ENCODE measurements around the gene MECP2.
A peak's percentile ranks its signal among the peaks of the same experiment; 100 is the strongest.
"Not testable (repeated sequence)": the region's sequence is repeated elsewhere in the genome, so short reads cannot be mapped to it uniquely, and the experiment has no call there.

Gene MECP2

GRCh38 chrX:153993079-153993478 lies 104.4 kb downstream of the MECP2 start:
- no peak for DNase-seq (ENCODE audit: low read depth in 2 of 2)

DNA sequence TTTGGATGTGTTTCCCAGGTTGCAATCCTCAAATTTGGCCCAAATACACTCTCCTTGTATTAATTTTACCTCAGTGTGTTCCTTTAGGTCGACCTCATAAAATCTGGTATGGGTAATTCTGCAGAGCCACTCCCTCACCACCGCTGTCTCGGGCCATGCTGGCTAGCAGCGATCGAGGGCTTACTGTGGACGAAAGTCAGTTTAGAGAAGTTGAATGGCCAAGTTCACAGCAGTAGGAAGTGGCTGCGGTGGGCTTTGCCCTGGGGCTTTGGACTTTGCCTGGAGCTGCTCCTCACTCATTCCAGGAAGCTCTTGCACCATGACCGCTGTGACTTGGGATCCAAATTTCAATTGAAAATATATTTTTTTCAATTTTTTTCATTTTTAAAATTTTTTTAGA lies 105.3 kb downstream of the MECP2 start:
- DNase-seq (ENCODE audit: low read depth in 2 of 2) = no peak

DNA sequence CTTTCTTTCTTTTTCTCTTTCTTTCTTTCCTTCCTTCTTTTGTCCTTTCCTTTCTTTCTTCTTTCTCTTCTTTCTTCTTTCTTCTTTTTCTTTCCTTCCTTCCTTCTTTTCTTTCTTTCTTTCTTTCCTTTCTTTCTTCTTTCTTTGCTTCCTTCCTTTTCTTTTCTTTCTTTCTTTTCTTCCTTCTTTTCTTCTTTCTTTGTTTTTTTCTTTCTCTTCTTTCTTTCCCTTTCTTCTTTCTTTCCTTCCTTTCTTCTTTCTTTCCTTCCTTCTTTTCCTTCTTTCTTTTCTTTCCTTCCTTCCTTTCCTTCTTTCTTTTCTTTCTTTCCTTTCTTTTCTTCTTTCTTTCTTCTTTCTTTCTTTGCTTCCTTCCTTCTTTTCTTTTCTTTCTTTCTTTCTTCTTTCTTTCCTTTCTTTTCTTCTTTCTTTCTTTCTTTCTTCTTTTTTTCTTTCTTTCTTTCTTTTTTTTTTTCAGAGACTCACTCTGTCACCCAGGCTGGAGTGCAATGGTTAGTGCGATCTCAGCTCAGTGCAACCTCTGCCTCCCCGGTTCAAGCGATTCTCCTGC lies 106.4 kb downstream of the MECP2 start:
- no peak for DNase-seq (ENCODE audit: low read depth in 2 of 2)

- no peak for DNase-seq (ENCODE audit: low read depth in 2 of 2)
Observed at GRCh38 chrX:153989973-153990655, 107.4 kb downstream of the MECP2 start.

DNA sequence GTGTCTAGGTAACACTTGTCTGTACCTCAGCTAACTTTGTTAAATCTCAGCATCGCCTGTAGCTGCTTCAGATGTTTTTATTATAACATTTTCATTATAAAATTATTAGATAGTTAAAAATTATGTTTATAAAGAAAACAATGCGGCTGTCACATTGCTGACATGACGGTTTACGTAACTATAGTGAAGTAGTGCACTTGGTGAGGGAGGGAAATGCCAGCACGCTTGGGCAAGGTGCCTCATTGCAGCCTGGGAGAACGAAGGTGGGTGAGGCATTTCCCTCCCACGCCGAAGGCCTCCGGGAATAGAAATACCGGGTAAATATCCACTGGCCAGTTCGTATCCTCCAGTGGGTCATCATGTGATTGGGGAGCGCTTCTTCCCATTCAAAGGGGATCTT lies 109.0 kb downstream of the MECP2 start:
- DNase-seq (ENCODE audit: low read depth in 2 of 2) = no peak

DNA sequence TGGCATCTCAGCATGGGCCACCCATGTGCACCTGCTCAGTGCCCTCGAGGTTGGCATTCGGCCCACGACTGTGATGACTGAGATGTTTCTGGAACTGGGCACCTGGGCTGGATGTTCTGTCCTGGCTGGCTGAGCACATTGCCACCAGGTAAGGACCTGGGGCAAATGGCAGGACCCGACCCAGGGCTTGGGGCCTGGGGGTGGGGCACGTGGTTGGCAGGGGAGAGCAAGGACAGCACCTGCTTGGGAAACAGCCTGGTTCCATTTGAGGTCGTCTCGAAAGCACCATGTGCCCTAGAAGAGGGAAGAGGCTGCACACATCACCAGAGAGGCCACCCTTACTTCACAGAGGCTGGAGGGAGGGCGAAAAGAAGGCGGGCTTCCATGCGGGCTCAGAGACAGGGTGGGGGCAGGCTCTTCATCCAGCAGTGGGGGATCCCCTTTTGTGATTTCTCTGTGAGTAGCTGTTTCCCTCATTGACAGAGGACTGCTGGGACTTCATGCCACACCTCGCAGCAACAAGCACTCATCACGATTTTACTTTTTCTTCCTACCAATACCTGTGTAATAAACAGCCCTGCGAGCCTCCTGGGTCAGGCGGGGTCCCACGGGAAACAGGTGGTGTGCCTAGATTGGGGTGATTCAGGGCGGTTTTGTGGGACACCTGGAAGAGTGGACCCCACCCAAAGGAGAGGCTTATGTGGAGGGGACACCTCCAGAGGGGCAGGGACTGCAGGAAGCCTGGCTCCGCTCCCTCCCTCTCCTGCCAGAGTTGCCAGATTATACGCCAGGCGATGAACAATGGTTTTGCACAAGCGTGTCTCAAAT lies 113.0 kb downstream of the MECP2 start:
- DNase-seq (ENCODE audit: low read depth in 2 of 2) = peak in 1 of 2 donors; percentile 29

- no peak for DNase-seq (ENCODE audit: low read depth in 2 of 2)
Observed at GRCh38 chrX:153983321-153983801, 114.2 kb downstream of the MECP2 start.

GRCh38 chrX:153981771-153982533 lies 115.6 kb downstream of the MECP2 start:
- DNase-seq (ENCODE audit: low read depth in 2 of 2) = peak in 1 of 2 donors; percentile 30

GRCh38 chrX:153981231-153981630 lies 116.3 kb downstream of the MECP2 start:
- no peak for DNase-seq (ENCODE audit: low read depth in 2 of 2)

DNA sequence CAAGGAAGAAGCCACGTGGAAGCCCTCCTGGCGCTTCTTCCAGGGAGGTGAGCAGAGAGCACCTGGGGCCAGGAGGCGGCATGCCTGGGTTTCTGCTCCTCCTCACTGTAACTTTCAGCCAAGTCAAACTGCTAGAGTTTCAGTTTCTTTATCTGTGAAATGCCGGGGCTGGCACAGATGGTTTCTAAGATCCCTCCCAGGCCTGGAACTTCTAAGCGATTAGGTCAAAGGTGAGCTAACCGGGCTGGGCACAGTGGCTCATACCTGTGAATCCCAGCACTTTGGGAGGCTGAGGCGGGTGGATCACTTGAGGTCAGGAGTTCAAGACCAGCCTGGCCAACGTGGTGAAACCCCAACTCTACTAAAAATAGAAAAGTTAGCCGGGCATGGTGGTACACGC lies 117.1 kb downstream of the MECP2 start:
- DNase-seq (ENCODE audit: low read depth in 2 of 2) = not testable (repeated sequence)

DNA sequence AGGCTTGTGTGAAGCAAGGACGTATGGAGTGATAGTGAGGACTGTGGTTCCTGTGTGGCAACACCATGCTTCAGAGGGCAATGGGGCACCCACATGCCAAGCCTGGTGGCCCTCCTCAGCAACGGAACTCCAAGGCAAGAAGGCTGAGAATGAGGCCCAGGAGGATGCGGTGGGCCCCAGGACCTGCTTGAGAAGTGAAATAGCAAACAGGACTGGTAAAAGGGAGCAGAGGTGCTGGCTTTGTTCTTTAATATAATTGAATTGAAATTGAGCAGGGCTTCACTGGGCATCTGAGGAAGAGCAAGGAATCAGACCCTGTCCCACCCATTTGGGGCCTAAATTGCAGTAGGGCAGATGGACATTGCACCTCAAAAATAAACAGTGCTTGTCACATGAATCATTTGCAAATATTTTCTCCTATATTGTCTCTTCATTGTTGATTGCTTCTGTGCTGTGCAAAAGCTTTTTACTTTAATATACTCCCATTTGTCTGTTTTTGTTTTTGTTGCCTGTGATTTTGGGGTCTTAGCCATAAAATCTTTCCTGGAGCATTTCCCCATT lies 122.7 kb downstream of the MECP2 start:
- DNase-seq (ENCODE audit: low read depth in 2 of 2) = no peak

- no peak for DNase-seq (ENCODE audit: low read depth in 2 of 2)
Observed at GRCh38 chrX:153974003-153974725, 123.4 kb downstream of the MECP2 start.

DNA sequence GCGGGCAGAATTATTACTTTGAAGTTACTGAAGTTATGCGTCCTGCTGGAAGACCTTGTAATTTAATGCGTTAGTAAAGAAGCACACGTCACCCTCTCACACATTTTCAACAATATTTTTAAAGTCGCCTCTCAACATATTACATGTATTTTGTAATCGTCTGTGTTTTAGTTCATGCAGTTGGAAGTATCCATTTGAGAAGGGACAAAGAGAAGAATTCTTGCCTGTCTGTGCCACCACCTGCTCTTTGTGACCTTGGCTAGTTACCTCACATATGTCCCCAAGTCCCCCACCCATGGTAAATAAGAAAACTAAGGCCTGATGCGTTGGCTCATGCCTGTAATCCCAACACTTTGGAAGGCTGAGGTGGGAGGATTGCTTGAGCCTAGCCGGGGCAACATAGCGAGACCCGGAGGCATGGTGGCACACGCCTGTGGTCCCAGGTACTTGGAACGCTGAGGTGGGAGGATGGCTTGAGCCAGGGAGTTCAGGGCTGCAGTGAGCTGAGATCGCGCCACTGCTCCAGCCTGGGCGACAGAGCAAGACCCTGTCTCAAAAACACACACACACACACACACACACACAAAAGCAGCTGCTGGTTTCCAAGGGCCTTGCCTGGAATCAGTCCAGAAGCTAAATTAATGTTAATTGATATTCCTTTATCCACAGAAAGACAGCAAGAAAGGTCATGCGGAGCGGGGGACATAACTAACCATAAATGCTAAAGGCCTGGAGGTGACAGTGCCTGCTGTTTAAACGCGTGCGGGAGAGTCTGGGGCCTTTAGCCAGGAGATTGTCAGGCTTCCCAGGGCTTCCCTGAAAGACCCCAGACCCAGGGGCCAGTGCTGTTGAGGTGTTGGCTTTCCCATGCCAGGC lies 124.2 kb downstream of the MECP2 start:
- DNase-seq (ENCODE audit: low read depth in 2 of 2) = no peak

DNA sequence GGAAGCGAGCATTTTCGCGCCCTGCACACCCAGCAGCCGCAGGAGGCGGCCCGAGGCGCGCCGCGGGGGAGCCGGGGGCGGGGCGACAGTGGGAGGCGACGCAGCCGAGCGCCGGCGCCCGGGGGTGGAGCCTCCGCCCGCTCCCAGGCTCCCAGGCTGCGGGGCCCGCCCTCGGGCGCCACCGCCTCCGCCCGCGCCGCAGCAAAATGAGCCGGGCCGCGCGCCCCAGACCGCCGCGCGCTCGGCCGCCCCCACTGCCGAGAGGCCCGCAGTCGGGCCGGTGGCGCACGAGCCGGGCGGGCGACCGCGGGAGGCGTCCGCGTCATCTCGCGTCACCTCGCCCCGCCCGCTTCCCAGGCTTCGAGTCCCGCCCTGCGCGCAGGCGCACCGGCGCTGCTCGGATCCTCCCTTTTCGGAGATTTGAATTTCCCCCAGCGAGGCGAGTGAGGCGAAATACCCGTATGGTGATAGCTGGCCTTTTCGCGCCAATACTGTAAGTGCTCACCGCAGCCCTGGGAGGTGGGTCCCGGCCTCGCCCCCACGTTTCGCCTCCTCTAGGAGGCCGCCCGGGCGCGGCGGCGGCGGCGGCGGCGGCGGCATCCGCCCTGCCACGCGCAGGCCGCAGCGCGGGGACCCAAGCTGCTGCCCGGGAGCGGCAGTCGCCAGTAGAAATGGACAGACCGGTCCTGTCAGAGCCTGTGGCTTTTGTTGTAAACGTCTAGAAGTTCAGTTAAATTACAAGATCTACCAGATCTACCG lies 125.0 kb downstream of the MECP2 start, which contains the start of gene TMEM187:
TMEM187 (plus strand) TSS at position 387 of the 759 bp plus-strand sequence. CDS start 9,309 bp downstream, outside the sequence.
- DNase-seq (ENCODE audit: low read depth in 2 of 2) = peak; percentile 75 to 87
